Psoas muscle (tissue), 8 donors: Measurements from ENCODE around the gene C1QL4. TPM values are rescaled to one million over a fixed set of nuclear protein-coding genes. Genes with fewer than 3 reads are reported as not detected.

Experiments
- ATAC-seq, 4 donors: fragments of 200-7000 bp; cut with Tn5 transposase; one replicate each; pipeline ENCODE4 v1.9.1; 2020; ENCODE audit warnings: moderate library complexity in 3 of 4, mild to moderate bottlenecking in 2 of 4
- DNase-seq, 2 donors: peaks; one replicate each; pipeline ENCODE4 v3.0.0-alpha.2; 2020
- H3K27ac ChIP-seq: fragments of 200-600 bp; one replicate; pipeline ENCODE4 v1.8.0; 2022
- H3K27me3 ChIP-seq, 3 donors: fragments of 200-600 bp in 1 of 3; one replicate each; pipeline versions ENCODE4 v1.6.1 to v1.8.0; 2013 to 2022; ENCODE audit warnings: low read length in 2 of 3, mild to moderate bottlenecking in 2 of 3, moderate library complexity in 1 of 3; ENCODE audit not compliant: insufficient read depth in 3 of 3
- H3K36me3 ChIP-seq, 2 donors: fragments of 200-600 bp in 1 of 2; one replicate each; pipeline versions ENCODE4 v1.6.1 to v1.8.0; 2013 to 2022; ENCODE audit warnings: low read depth in 1 of 2, mild to moderate bottlenecking in 1 of 2, moderate library complexity in 1 of 2; ENCODE audit not compliant: insufficient read depth in 1 of 2
- H3K4me1 ChIP-seq: fragments of 200-600 bp; one replicate; pipeline ENCODE4 v1.8.0; 2022
- H3K4me3 ChIP-seq: fragments of 200-600 bp; one replicate; pipeline ENCODE4 v1.8.0; 2022; ENCODE audit warnings: mild to moderate bottlenecking
- H3K9me3 ChIP-seq: fragments of 200-600 bp; one replicate; pipeline ENCODE4 v1.8.0; 2022
- CTCF ChIP-seq: fragments of 200-600 bp; IDR thresholded peaks from one replicate; pipeline ENCODE4 v1.8.0; 2022; ENCODE audit warnings: antibody characterized with exemption
- WGBS, 3 donors: extraction: QIAGEN DNeasy Blood & Tissue Kit; methylation state at CpG; one replicate each; pipeline versions ENCODE4 v1.1.6 to v1.1.7; 2013; 5-methylcytosine and 5-hydroxymethylcytosine counted together
- intact Hi-C, 2 donors: fragments of 100-400 bp; cut with DNase I; formaldehyde crosslinking; loops; one replicate each; pipeline versions ENCODE4 v1.11.0 to v1.14.2; 2022
- polyA plus RNA-seq, 3 donors: library from polyadenylated mRNA; stranded (reverse); fragments of 200-250 nt; gene quantifications; one replicate each; pipeline ENCODE4 v1.2.3, GENCODE V29; 2013
- total RNA-seq, 4 donors: library from RNA; stranded (reverse); fragmentation: NEBNext Ultra II Directional in 2 of 4; extraction: Animal tissue kit (Norgen Biotek cat#: 25700) in 2 of 4; gene quantifications; one replicate each; pipeline versions ENCODE4 v1.2.1 to v1.2.4, GENCODE V29; 2021 to 2023
- donor health status: healthy with polysubstance abuse.
- donor health status: DM: no; HTN: no; CAD: no; lungs with moderate emphysema.
- donor health status: Bipolar disorder and iron deficiency.
- donor health status: healthy.
- donor health status: DM: yes; HTN: yes; CAD: no.
- donor health status: DM: no; HTN: no; CAD: no.
- donor health status: DM: no; HTN: no; CAD: no.
- donor health status: DM: yes; HTN: yes; CAD: no.

Gene C1QL4
- total and polyA plus RNA-seq, 7 donors = not detected

- intact Hi-C loops = no loop called here
- Histone ChIP-seq H3K27me3 (peaks cover 0 to 4% (median 0%) of the 10 kb centered on the region in 3 donors), H3K9me3 (no peaks in the 10 kb centered on the region), H3K4me3 (no peak overlapping the region), H3K27ac (no peak overlapping the region), H3K36me3 (no peaks in the 10 kb centered on the region), H3K4me1 (no peaks in the 10 kb centered on the region)
- WGBS, 3 donors = 83 to 93% (median 85%) methylated on average over 7 of the region's 7 CpGs
- TF ChIP-seq CTCF = no peak
- ATAC-seq (no peak), DNase-seq (no peak)
These were observed 27.6 kb downstream of the C1QL4 start for GRCh38 chr12:49309386-49309785.

GRCh38 chr12:49305762-49306510, 31.1 kb downstream of the C1QL4 start:
- Histone ChIP-seq H3K4me1 (no peaks in the 10 kb centered on the region), H3K9me3 (no peaks in the 10 kb centered on the region), H3K36me3 (no peaks in the 10 kb centered on the region), H3K4me3 (no peak overlapping the region), H3K27ac (no peak overlapping the region), H3K27me3 (peaks cover 0 to 21% (median 0%) of the 10 kb centered on the region in 3 donors)
- 78 to 83% (median 82%) methylated on average over 6 of the region's 6 CpGs for WGBS, 3 donors
- no peak for TF ChIP-seq CTCF
- ATAC-seq = no peak
- DNase-seq = no peak
- intact Hi-C loops = no loop called here

- H3K4me1 ChIP-seq = no peaks in the 10 kb centered on the region
- ATAC-seq (no peak), DNase-seq (no peak)
- no peak overlapping the region for H3K27ac ChIP-seq
- H3K27me3 ChIP-seq = peaks cover 0 to 26% (median 0%) of the 10 kb centered on the region in 3 donors
- TF ChIP-seq CTCF = no peak
- intact Hi-C loops = no loop called here
- H3K9me3 ChIP-seq = no peaks in the 10 kb centered on the region
- no peaks in the 10 kb centered on the region for H3K36me3 ChIP-seq
- no peak overlapping the region for H3K4me3 ChIP-seq
- 56 to 63% (median 63%) methylated on average over 2 of the region's 2 CpGs for WGBS, 3 donors
These were observed 32.8 kb downstream of the C1QL4 start for GRCh38 chr12:49304161-49304560.

- intact Hi-C loops = no loop called here
- H3K36me3 ChIP-seq = no peaks in the 10 kb centered on the region
- H3K9me3 ChIP-seq = no peaks in the 10 kb centered on the region
- 73 to 80% (median 77%) methylated on average over 4 of the region's 4 CpGs for WGBS, 3 donors
- H3K27me3 ChIP-seq = peaks cover 0 to 45% (median 15%) of the 10 kb centered on the region in 3 donors
- DNase-seq (no peak), ATAC-seq (no peak)
- peaks cover 5% of the 10 kb centered on the region for H3K4me1 ChIP-seq
- TF ChIP-seq CTCF = no peak
- no peak overlapping the region for H3K27ac ChIP-seq
- H3K4me3 ChIP-seq = no peak overlapping the region
These were observed 35.2 kb downstream of the C1QL4 start for GRCh38 chr12:49301760-49302159.

GRCh38 chr12:49298160-49298559, 38.8 kb downstream of the C1QL4 start:
- H3K27me3 ChIP-seq = peaks cover 0 to 69% (median 34%) of the 10 kb centered on the region in 3 donors

More at GRCh38 chr12:49298160-49298559, 38.8 kb downstream of the C1QL4 start:
- H3K4me1 ChIP-seq = peaks cover 6% of the 10 kb centered on the region
- H3K9me3 ChIP-seq = no peaks in the 10 kb centered on the region
- intact Hi-C loops = no loop called here
- ATAC-seq (peak in 1 of 4 donors; percentile 30), DNase-seq (no peak)
- no peak overlapping the region for H3K4me3 ChIP-seq
- 59 to 73% (median 63%) methylated on average over 6 of the region's 6 CpGs for WGBS, 3 donors
- H3K27ac ChIP-seq = no peak overlapping the region
- no peaks in the 10 kb centered on the region for H3K36me3 ChIP-seq
- no peak for TF ChIP-seq CTCF
